DOHH2 (cell line): ENCODE results near the gene LRPAP1.

Source experiments
- H3F3A ChIP-seq: fragments of 200-600 bp; sonication (generic), shearing (Covaris generic); 2 replicates; pipeline ENCODE4 v1.6.0; 2016; ENCODE audit warnings: antibody characterized with exemption, mild to moderate bottlenecking; ENCODE audit not compliant: control insufficient read depth, insufficient read depth
- H3K27ac ChIP-seq: fragments of 200-600 bp; sonication (generic); 2 replicates; pipeline ENCODE4 v1.5.1; 2014; ENCODE audit warnings: low read depth, mild to moderate bottlenecking, low read length, moderate library complexity
- H3K27me3 ChIP-seq: fragments of 200-600 bp; sonication (generic); 2 replicates; pipeline ENCODE4 v1.6.1; 2014; ENCODE audit warnings: mild to moderate bottlenecking, low read length, mixed read lengths; ENCODE audit not compliant: control insufficient read depth
- H3K36me3 ChIP-seq: fragments of 200-600 bp; sonication (generic); 2 replicates; pipeline ENCODE4 v1.6.1; 2014; ENCODE audit warnings: mild to moderate bottlenecking, low read length, moderate library complexity, mixed read lengths; ENCODE audit not compliant: control insufficient read depth
- H3K4me1 ChIP-seq: fragments of 200-600 bp; sonication (generic); 2 replicates; pipeline ENCODE4 v1.6.1; 2014; ENCODE audit warnings: mild to moderate bottlenecking, low read length, mixed read lengths; ENCODE audit not compliant: control insufficient read depth
- H3K4me2 ChIP-seq: fragments of 200-600 bp; sonication (generic); 2 replicates; pipeline ENCODE4 v1.6.0; 2014; ENCODE audit warnings: mild to moderate bottlenecking, low read length, moderate library complexity
- H3K4me3 ChIP-seq: fragments of 200-600 bp; sonication (generic); 2 replicates; pipeline ENCODE4 v1.5.1; 2014; ENCODE audit warnings: mild to moderate bottlenecking, low read length, mixed read lengths
- H3K79me2 ChIP-seq: fragments of 200-600 bp; sonication (generic); 2 replicates; pipeline ENCODE4 v1.6.1; 2014; ENCODE audit warnings: mild to moderate bottlenecking, low read length, mixed read lengths; ENCODE audit not compliant: control insufficient read depth
- H3K9me2 ChIP-seq: fragments of 200-600 bp; sonication (generic); replicated peaks from 2 replicates; pipeline ENCODE4 v1.6.1; 2014; ENCODE audit warnings: mild to moderate bottlenecking, low read length, mixed read lengths; ENCODE audit not compliant: control insufficient read depth
- H3K9me3 ChIP-seq: fragments of 200-600 bp; sonication (generic); 2 replicates; pipeline ENCODE4 v1.6.1; 2014; ENCODE audit warnings: antibody characterized with exemption, low read length, mixed read lengths; ENCODE audit not compliant: control insufficient read depth, insufficient read depth
- H4K20me1 ChIP-seq: fragments of 200-600 bp; sonication (generic); 2 replicates; pipeline ENCODE4 v1.6.0; 2014; ENCODE audit warnings: low read depth, mild to moderate bottlenecking, antibody characterized with exemption, low read length, moderate library complexity; ENCODE audit not compliant: control insufficient read depth, insufficient read depth
- CTCF ChIP-seq: fragments of 200-600 bp; sonication (generic); IDR thresholded peaks from one replicate; pipeline ENCODE4 v1.5.1; 2014; ENCODE audit warnings: antibody characterized with exemption, mild to moderate bottlenecking, low read depth, low read length; ENCODE audit not compliant: poor library complexity, severe bottlenecking
- EZH2phosphoT487 ChIP-seq: fragments of 200-600 bp; sonication (generic); IDR thresholded peaks from 2 replicates; pipeline ENCODE4 v1.6.1; 2017; ENCODE audit warnings: borderline replicate concordance, mild to moderate bottlenecking, antibody characterized with exemption, low read length, moderate library complexity, mixed read lengths

LRPAP1 gene

GRCh38 chr4:3477750-3478430, 54.3 kb downstream of the LRPAP1 start:
- no peaks in the 10 kb centered on the region for H3K36me3 ChIP-seq
- H4K20me1 ChIP-seq, result no peaks in the 10 kb centered on the region
- H3K27ac ChIP-seq, result no peak overlapping the region
- peaks cover 15% of the 10 kb centered on the region for H3K27me3 ChIP-seq
- no peaks in the 10 kb centered on the region for H3K9me3 ChIP-seq
- H3F3A ChIP-seq, result no peaks in the 10 kb centered on the region
- no peak overlapping the region for H3K4me3 ChIP-seq
- H3K4me1 ChIP-seq, result no peaks in the 10 kb centered on the region
- H3K79me2 ChIP-seq, result no peaks in the 10 kb centered on the region
- H3K4me2 ChIP-seq, result no peak overlapping the region
- TF ChIP-seq CTCF (no peak), EZH2phosphoT487 (no peak)
- no peaks in the 10 kb centered on the region for H3K9me2 ChIP-seq

DNA sequence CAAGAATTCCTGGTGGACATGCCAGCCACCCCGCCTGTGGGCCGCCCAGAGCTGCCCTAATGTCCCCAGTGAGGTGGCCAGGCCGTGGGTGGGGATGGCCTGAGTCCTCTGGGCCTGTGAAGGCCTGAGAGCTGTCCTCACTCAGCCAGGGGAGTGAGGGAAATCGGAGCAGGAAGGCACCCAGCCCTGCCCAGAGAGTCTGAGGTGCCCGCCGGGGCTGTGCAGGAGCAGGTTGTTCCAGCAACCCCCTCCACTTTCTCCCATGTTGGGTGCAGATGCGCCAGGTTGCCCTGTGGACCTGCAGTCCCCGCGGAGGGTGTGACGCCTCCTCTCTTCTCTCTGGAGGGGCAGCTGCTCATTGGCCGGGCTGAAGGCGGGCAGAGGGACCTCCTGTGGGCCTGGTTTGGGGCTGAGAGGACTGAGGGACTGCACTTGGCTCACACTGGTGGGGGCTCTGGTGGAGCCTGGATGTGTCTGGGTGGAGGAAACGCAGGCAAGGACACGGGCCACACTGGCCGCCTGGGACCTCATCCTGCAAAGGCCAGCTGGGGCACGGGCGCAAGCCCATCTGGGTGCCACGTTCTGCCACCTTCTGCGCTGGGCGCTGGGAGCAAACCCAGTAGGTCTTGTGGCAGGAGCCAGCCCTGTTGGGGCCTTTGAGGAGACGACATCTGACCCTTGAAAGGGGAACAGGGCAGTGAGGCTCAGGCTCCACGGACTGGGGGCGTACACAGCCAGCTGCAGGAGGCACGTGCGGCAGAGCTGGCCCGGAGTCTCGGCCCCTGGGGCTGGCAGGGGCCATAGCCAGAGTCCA, 55.1 kb downstream of the LRPAP1 start:
- Histone ChIP-seq H3K27me3 (peaks cover 9% of the 10 kb centered on the region), H3K4me3 (no peak overlapping the region), H3K36me3 (no peaks in the 10 kb centered on the region), H3F3A (no peaks in the 10 kb centered on the region), H4K20me1 (no peaks in the 10 kb centered on the region), H3K9me2 (no peaks in the 10 kb centered on the region), H3K79me2 (no peaks in the 10 kb centered on the region), H3K4me2 (no peak overlapping the region), H3K9me3 (no peaks in the 10 kb centered on the region), H3K4me1 (no peaks in the 10 kb centered on the region), H3K27ac (no peak overlapping the region)
- TF ChIP-seq CTCF, result no peak
- TF ChIP-seq EZH2phosphoT487, result no peak

- peaks cover 3% of the 10 kb centered on the region; the same call in 1 of the 2 replicates for H3K27me3 ChIP-seq
- no peaks in the 10 kb centered on the region for H3K79me2 ChIP-seq
- no peaks in the 10 kb centered on the region for H3K9me2 ChIP-seq
- no peaks in the 10 kb centered on the region for H3K9me3 ChIP-seq
- H3F3A ChIP-seq, result no peaks in the 10 kb centered on the region
- no peaks in the 10 kb centered on the region for H3K36me3 ChIP-seq
- no peaks in the 10 kb centered on the region for H3K4me1 ChIP-seq
- TF ChIP-seq CTCF (no peak), EZH2phosphoT487 (no peak)
- no peak overlapping the region for H3K4me3 ChIP-seq
- H3K4me2 ChIP-seq, result no peak overlapping the region
- H4K20me1 ChIP-seq, result no peaks in the 10 kb centered on the region
- no peak overlapping the region for H3K27ac ChIP-seq
These were observed 55.9 kb downstream of the LRPAP1 start for GRCh38 chr4:3476341-3476747.
